ENCODE results near the gene CASTOR1. TPM values are rescaled to one million over a fixed set of nuclear protein-coding genes. Genes with fewer than 3 reads are reported as not detected.

Gene CASTOR1
- polyA plus RNA-seq, 1 of the 3 experiments (the other 2 are of a cell fraction) = 14.4 TPM

GRCh38 chr22:30315962-30316576, 26.8 kb upstream of the CASTOR1 start:
- H3F3A ChIP-seq (replicated peaks; ENCODE audit: insufficient read depth) = peaks cover 25% of the 10 kb centered on the region
- H3K4me1 ChIP-seq (ENCODE audit: control insufficient read depth in 1 of 2, insufficient read depth in 2 of 2, low read depth in 1 of 2, low read length in 1 of 2) = peaks cover 18 to 32% of the 10 kb centered on the region in 2 experiments; a peak in 3 of 4 replicates
- no peak overlapping the region for H3K4me2 ChIP-seq
- H2AFZ ChIP-seq (ENCODE audit: low read depth) = no peak overlapping the region
- no peaks in the 10 kb centered on the region for H3K27me3 ChIP-seq (ENCODE audit: insufficient read depth)
- H4K20me1 ChIP-seq (ENCODE audit: insufficient read depth) = peaks cover 65% of the 10 kb centered on the region
- no peaks in the 10 kb centered on the region for H3K36me3 ChIP-seq (replicated peaks in 1 of 2; ENCODE audit: control insufficient read depth in 1 of 2, insufficient read depth in 2 of 2, low read length in 1 of 2)
- CTCF ChIA-PET = interaction anchor here (1.3 to 6.5 kb wide), 3 partner anchors 10 to 27 kb away, joined by 4 to 31 read pairs (median 6); partner anchors contain the start of genes CASTOR1 and TBC1D10A
- H3K9ac ChIP-seq = no peak overlapping the region
- H3K9me2 ChIP-seq = no peaks in the 10 kb centered on the region
- H3K79me2 ChIP-seq (ENCODE audit: insufficient read depth) = peaks cover 60% of the 10 kb centered on the region; the same call in 1 of the 2 replicates
- H3K27ac ChIP-seq (ENCODE audit: low read depth in 2 of 2, low read length in 1 of 2) = no peak overlapping the region
- no peak for DNase-seq
- TF ChIP-seq PBX3 (IDR thresholded peaks at IDR 0.05) (no peak), USF2 (IDR thresholded peaks at IDR 0.05; ENCODE audit: borderline replicate concordance, low read depth, low read length) (no peak), GABPA (IDR thresholded peaks at IDR 0.05; ENCODE audit: low read depth) (no peak), MEF2A (IDR thresholded peaks at IDR 0.05; ENCODE audit: borderline replicate concordance, low read depth) (no peak), CHD2 (IDR thresholded peaks at IDR 0.05; ENCODE audit: low read length, partially characterized antibody) (no peak), RAD21 (IDR thresholded peaks at IDR 0.05; ENCODE audit: low read length) (no peak)
- 100% methylated on average over 2 of the region's 2 CpGs for WGBS (ENCODE audit: low lambda C conversion rate)
- POLR2A ChIA-PET = no interaction called here
- H3K4me3 ChIP-seq (ENCODE audit: low read depth in 2 of 2, low read length in 1 of 2) = no peak overlapping the region
- no peaks in the 10 kb centered on the region for H3K9me3 ChIP-seq

- no peaks in the 10 kb centered on the region for H3K9me2 ChIP-seq
- H2AFZ ChIP-seq (ENCODE audit: low read depth) = no peak overlapping the region
- peaks cover 68% of the 10 kb centered on the region for H4K20me1 ChIP-seq (ENCODE audit: insufficient read depth)
- no peaks in the 10 kb centered on the region for H3K9me3 ChIP-seq
- WGBS (ENCODE audit: low lambda C conversion rate) = 74% methylated on average over 7 of the region's 8 CpGs
- H3K27me3 ChIP-seq (ENCODE audit: insufficient read depth) = no peaks in the 10 kb centered on the region
- CTCF ChIA-PET = interaction anchor here (1.3 to 6.5 kb wide), 2 partner anchors 12 to 26 kb away, joined by 6 to 31 read pairs; partner anchors contain the start of genes CASTOR1 and TBC1D10A
- no peak overlapping the region for H3K4me3 ChIP-seq (ENCODE audit: low read depth in 2 of 2, low read length in 1 of 2)
- no peak for DNase-seq
- peaks cover 68% of the 10 kb centered on the region; the same call in 1 of the 2 replicates for H3K79me2 ChIP-seq (ENCODE audit: insufficient read depth)
- H3K36me3 ChIP-seq (replicated peaks in 1 of 2; ENCODE audit: control insufficient read depth in 1 of 2, insufficient read depth in 2 of 2, low read length in 1 of 2) = no peaks in the 10 kb centered on the region
- POLR2A ChIA-PET = no interaction called here
- peaks cover 26 to 35% of the 10 kb centered on the region in 2 experiments; a peak in 3 of 4 replicates for H3K4me1 ChIP-seq (ENCODE audit: control insufficient read depth in 1 of 2, insufficient read depth in 2 of 2, low read depth in 1 of 2, low read length in 1 of 2)
- H3F3A ChIP-seq (replicated peaks; ENCODE audit: insufficient read depth) = peaks cover 25% of the 10 kb centered on the region
- no peak overlapping the region for H3K27ac ChIP-seq (ENCODE audit: low read depth in 2 of 2, low read length in 1 of 2)
- TF ChIP-seq TAF1 (IDR thresholded peaks at IDR 0.05; ENCODE audit: borderline replicate concordance, low read depth, low read length) = no peak
- TF ChIP-seq FOXJ3 (CRISPR knock-in tag; IDR thresholded peaks at IDR 0.05) = no peak
- TF ChIP-seq FOSL2 (IDR thresholded peaks at IDR 0.05; ENCODE audit: borderline replicate concordance, low read depth) = peak; percentile 55
- TF ChIP-seq SIN3A (IDR thresholded peaks at IDR 0.05; ENCODE audit: borderline replicate concordance, low read depth, low read length) = no peak
- 0 out of 2 replicates have a peak, but pooled peaks have one; percentile 20 for TF ChIP-seq JUND (IDR thresholded peaks at IDR 0.05)
- peak; percentile 43; the same call in 1 of the 2 replicates for TF ChIP-seq MAX (IDR thresholded peaks at IDR 0.05; ENCODE audit: low read depth)
- peak in 1 of 2 experiments; percentile 13; a peak in 1 of 4 replicates for TF ChIP-seq EP300 (IDR thresholded peaks at IDR 0.05; ENCODE audit: borderline replicate concordance in 1 of 2, low read depth in 1 of 2, low read length in 1 of 2)
- no peak for TF ChIP-seq RXRA (IDR thresholded peaks at IDR 0.05; ENCODE audit: borderline replicate concordance, low read depth)
- TF ChIP-seq TCF12 (IDR thresholded peaks at IDR 0.05) = peak; percentile 34; the same call in 1 of the 2 replicates
- no peak overlapping the region for H3K9ac ChIP-seq
- no peak overlapping the region for H3K4me2 ChIP-seq
Observed at GRCh38 chr22:30314915-30315314, 25.6 kb upstream of the CASTOR1 start.

All from SK-N-SH (cell line).